ENCODE measurements around the gene TAF1C.

The TAF1C gene

DNA sequence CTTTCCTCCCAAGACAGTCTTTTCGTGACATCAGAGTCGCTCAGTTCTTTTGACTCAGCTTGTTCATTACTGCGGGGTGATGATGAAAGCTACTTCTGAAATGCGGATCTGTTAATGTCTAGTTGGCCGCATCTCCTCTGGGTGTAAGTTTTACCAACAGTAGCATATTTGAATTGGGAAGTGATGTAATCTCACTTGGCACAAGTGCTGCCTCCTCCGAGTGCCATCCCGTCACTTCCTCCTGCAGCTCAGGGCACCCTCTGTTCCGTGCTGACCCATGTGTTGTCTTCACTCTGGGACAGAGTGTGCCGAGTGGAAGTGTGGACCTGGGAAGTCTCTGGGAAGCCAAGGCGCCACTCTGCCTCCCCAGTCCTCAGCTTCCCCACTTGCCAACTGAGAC lies 13.0 kb upstream of the TAF1C start:
- peaks cover 10% of the 10 kb centered on the region for H3K27me3 ChIP-seq (replicated peaks; ENCODE audit: insufficient read depth, low read length)
- TF ChIP-seq EZH2 (optimal IDR thresholded peaks at IDR 0.05; ENCODE audit: low read depth, low read length) (no peak), EZH2phosphoT487 (IDR thresholded peaks at IDR 0.05; ENCODE audit: low read length) (no peak)
- TF ChIP-seq, protein P1, sequence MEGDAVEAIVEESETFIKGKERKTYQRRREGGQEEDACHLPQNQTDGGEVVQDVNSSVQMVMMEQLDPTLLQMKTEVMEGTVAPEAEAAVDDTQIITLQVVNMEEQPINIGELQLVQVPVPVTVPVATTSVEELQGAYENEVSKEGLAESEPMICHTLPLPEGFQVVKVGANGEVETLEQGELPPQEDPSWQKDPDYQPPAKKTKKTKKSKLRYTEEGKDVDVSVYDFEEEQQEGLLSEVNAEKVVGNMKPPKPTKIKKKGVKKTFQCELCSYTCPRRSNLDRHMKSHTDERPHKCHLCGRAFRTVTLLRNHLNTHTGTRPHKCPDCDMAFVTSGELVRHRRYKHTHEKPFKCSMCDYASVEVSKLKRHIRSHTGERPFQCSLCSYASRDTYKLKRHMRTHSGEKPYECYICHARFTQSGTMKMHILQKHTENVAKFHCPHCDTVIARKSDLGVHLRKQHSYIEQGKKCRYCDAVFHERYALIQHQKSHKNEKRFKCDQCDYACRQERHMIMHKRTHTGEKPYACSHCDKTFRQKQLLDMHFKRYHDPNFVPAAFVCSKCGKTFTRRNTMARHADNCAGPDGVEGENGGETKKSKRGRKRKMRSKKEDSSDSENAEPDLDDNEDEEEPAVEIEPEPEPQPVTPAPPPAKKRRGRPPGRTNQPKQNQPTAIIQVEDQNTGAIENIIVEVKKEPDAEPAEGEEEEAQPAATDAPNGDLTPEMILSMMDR (IDR thresholded peaks at IDR 0.05; ENCODE audit: low read length), result no peak

DNA sequence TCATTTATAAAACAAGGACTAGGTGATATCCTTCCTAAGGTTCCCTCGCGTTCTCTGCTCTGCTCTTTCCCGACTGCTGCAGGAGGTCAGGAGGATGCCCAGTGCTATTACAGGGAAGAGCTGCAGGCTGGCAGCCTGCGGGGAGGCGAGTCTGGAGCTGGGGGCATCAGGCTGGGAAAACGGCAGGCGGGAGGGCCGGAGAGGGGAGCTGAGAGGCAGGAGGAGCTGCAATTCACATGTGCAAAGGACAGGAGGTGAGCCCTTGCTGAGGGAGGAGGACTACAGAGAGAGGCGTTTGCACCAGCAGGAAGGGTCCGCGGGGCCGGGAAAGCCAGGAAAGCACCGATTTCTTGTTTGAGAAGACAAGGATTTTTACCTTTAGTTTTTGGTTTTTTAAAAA lies 12.2 kb upstream of the TAF1C start:
- Histone ChIP-seq H3K27me3 (replicated peaks; ENCODE audit: insufficient read depth, low read length) (peaks cover 10% of the 10 kb centered on the region), H2AFZ (ENCODE audit: low read length) (no peak overlapping the region), H3K9ac (ENCODE audit: low read length) (no peak overlapping the region), H3K4me2 (ENCODE audit: low read depth, low read length) (no peak overlapping the region), H3K4me3 (ENCODE audit: low read length) (no peak overlapping the region), H3K36me3 (replicated peaks; ENCODE audit: insufficient read depth, low read length) (no peaks in the 10 kb centered on the region), H3K9me3 (replicated peaks; ENCODE audit: insufficient read depth, low read length) (no peaks in the 10 kb centered on the region), H3K79me2 (ENCODE audit: low read length) (no peaks in the 10 kb centered on the region), H3F3A (ENCODE audit: insufficient read depth, low read length) (no peaks in the 10 kb centered on the region), H4K20me1 (ENCODE audit: insufficient read depth, low read length) (no peaks in the 10 kb centered on the region), H3K9me2 (replicated peaks; ENCODE audit: insufficient read depth, low read length) (no peaks in the 10 kb centered on the region), H3K4me1 (ENCODE audit: low read length) (no peaks in the 10 kb centered on the region), H3K27ac (ENCODE audit: low read length) (no peak overlapping the region)
- no peak for DNase-seq
- TF ChIP-seq EZH2 (optimal IDR thresholded peaks at IDR 0.05; ENCODE audit: low read depth, low read length) (no peak), EZH2phosphoT487 (IDR thresholded peaks at IDR 0.05; ENCODE audit: low read length) (no peak)
- TF ChIP-seq, protein P1 (IDR thresholded peaks at IDR 0.05; ENCODE audit: low read length), result no peak

More for the DNA sequence above, 13.0 kb upstream of the TAF1C start:
- Histone ChIP-seq H2AFZ (ENCODE audit: low read length) (no peak overlapping the region), H4K20me1 (ENCODE audit: insufficient read depth, low read length) (no peaks in the 10 kb centered on the region), H3K9ac (ENCODE audit: low read length) (no peak overlapping the region), H3K9me3 (replicated peaks; ENCODE audit: insufficient read depth, low read length) (no peaks in the 10 kb centered on the region), H3F3A (ENCODE audit: insufficient read depth, low read length) (no peaks in the 10 kb centered on the region), H3K4me2 (ENCODE audit: low read depth, low read length) (no peak overlapping the region), H3K9me2 (replicated peaks; ENCODE audit: insufficient read depth, low read length) (no peaks in the 10 kb centered on the region), H3K36me3 (replicated peaks; ENCODE audit: insufficient read depth, low read length) (no peaks in the 10 kb centered on the region), H3K27ac (ENCODE audit: low read length) (no peak overlapping the region), H3K4me3 (ENCODE audit: low read length) (no peak overlapping the region), H3K79me2 (ENCODE audit: low read length) (no peaks in the 10 kb centered on the region), H3K4me1 (ENCODE audit: low read length) (no peaks in the 10 kb centered on the region)
- DNase-seq, result no peak

DNA sequence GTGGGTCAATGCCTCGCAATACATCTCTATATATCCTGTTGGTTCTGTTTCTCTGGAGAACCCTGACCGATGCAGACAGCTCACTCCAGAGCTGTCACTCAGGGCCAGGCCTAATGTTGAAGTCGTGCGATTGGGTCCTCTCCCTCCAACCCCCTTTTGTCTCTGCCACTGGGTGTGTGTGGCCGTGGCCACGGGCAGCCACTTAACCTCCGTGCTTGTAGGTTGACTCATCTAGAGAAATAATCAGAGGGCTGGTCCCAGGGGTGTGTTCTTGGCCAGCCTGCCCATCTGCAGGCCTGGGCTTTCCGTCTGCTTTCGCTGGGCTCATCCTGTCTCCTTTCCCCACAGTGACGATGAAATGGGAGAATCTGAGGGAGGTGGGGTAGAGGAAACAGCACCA lies 11.5 kb upstream of the TAF1C start:
- Histone ChIP-seq H3K36me3 (replicated peaks; ENCODE audit: insufficient read depth, low read length) (no peaks in the 10 kb centered on the region), H3K4me1 (ENCODE audit: low read length) (no peaks in the 10 kb centered on the region), H3K27ac (ENCODE audit: low read length) (no peak overlapping the region), H3K4me2 (ENCODE audit: low read depth, low read length) (no peak overlapping the region), H3K79me2 (ENCODE audit: low read length) (no peaks in the 10 kb centered on the region), H3F3A (ENCODE audit: insufficient read depth, low read length) (no peaks in the 10 kb centered on the region), H3K9ac (ENCODE audit: low read length) (no peak overlapping the region), H3K9me3 (replicated peaks; ENCODE audit: insufficient read depth, low read length) (no peaks in the 10 kb centered on the region), H2AFZ (ENCODE audit: low read length) (no peak overlapping the region), H4K20me1 (ENCODE audit: insufficient read depth, low read length) (no peaks in the 10 kb centered on the region), H3K9me2 (replicated peaks; ENCODE audit: insufficient read depth, low read length) (no peaks in the 10 kb centered on the region), H3K27me3 (replicated peaks; ENCODE audit: insufficient read depth, low read length) (peaks cover 10% of the 10 kb centered on the region), H3K4me3 (ENCODE audit: low read length) (no peak overlapping the region)
- DNase-seq, result no peak
- TF ChIP-seq EZH2phosphoT487 (IDR thresholded peaks at IDR 0.05; ENCODE audit: low read length) (no peak), EZH2 (optimal IDR thresholded peaks at IDR 0.05; ENCODE audit: low read depth, low read length) (no peak)

DNA sequence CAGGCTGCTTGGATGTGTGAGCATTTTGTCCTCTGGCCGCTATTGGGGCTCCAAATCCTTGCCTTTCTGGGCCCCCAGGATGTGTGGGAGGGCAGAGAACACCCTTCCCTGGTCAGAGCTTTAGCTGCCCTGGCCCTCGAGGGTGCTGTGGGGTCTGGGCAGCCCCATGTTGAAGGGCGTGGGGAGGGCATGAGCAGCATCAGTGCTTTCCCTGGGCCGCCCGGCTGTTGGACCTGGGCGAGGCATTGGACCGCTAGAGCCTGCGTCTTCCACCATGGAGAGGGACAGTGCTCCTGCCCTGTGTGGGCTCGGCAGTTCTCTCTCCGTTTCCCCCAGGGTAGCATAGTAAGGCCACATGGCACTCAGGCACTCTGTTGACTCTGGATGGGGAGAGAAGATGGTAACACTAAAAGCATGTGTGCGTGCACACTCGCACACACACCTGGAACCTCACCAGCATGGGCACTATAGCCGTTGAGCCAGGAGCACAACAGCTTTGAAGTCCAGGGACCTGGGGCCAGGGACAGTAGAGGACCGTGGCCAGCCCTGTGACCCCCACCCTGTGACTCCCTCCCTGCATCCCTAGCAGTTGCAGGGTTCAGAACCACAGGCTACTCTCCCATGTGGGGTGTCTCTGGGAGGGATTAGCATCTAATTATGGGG lies 10.7 kb upstream of the TAF1C start:
- H3K9ac ChIP-seq (ENCODE audit: low read length), result no peak overlapping the region
- no peaks in the 10 kb centered on the region for H3K36me3 ChIP-seq (replicated peaks; ENCODE audit: insufficient read depth, low read length)
- H3K4me2 ChIP-seq (ENCODE audit: low read depth, low read length), result no peak overlapping the region
- H4K20me1 ChIP-seq (ENCODE audit: insufficient read depth, low read length), result no peaks in the 10 kb centered on the region
- no peak overlapping the region for H3K27ac ChIP-seq (ENCODE audit: low read length)
- H3K4me1 ChIP-seq (ENCODE audit: low read length), result no peaks in the 10 kb centered on the region
- H3K79me2 ChIP-seq (ENCODE audit: low read length), result no peaks in the 10 kb centered on the region
- H3K9me3 ChIP-seq (replicated peaks; ENCODE audit: insufficient read depth, low read length), result no peaks in the 10 kb centered on the region
- no peaks in the 10 kb centered on the region for H3K9me2 ChIP-seq (replicated peaks; ENCODE audit: insufficient read depth, low read length)
- no peaks in the 10 kb centered on the region for H3F3A ChIP-seq (ENCODE audit: insufficient read depth, low read length)
- TF ChIP-seq EZH2phosphoT487 (IDR thresholded peaks at IDR 0.05; ENCODE audit: low read length), result no peak
- no peak for TF ChIP-seq EZH2 (optimal IDR thresholded peaks at IDR 0.05; ENCODE audit: low read depth, low read length)
- TF ChIP-seq, protein P1 (IDR thresholded peaks at IDR 0.05; ENCODE audit: low read length), result no peak
- no peak overlapping the region for H3K4me3 ChIP-seq (ENCODE audit: low read length)
- peaks cover 7% of the 10 kb centered on the region for H3K27me3 ChIP-seq (replicated peaks; ENCODE audit: insufficient read depth, low read length)
- H2AFZ ChIP-seq (ENCODE audit: low read length), result no peak overlapping the region
- DNase-seq, result no peak
